Measurements from ENCODE around the gene RAVER1.

- TF ChIP-seq, protein P1, sequence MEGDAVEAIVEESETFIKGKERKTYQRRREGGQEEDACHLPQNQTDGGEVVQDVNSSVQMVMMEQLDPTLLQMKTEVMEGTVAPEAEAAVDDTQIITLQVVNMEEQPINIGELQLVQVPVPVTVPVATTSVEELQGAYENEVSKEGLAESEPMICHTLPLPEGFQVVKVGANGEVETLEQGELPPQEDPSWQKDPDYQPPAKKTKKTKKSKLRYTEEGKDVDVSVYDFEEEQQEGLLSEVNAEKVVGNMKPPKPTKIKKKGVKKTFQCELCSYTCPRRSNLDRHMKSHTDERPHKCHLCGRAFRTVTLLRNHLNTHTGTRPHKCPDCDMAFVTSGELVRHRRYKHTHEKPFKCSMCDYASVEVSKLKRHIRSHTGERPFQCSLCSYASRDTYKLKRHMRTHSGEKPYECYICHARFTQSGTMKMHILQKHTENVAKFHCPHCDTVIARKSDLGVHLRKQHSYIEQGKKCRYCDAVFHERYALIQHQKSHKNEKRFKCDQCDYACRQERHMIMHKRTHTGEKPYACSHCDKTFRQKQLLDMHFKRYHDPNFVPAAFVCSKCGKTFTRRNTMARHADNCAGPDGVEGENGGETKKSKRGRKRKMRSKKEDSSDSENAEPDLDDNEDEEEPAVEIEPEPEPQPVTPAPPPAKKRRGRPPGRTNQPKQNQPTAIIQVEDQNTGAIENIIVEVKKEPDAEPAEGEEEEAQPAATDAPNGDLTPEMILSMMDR (conservative IDR thresholded peaks at IDR 0.05; ENCODE audit: low read length), result no peak
- TF ChIP-seq EZH2phosphoT487 (IDR thresholded peaks at IDR 0.05; ENCODE audit: borderline replicate concordance, low read depth, low read length), result no peak
Observed at GRCh38 chr19:10284065-10284959, 49.0 kb downstream of the RAVER1 start.

Data from OCI-LY7 (cell line).